ENCODE data around the gene CACNB1. TPM values are rescaled to one million over a fixed set of nuclear protein-coding genes. Genes with fewer than 3 reads are reported as not detected.

The CACNB1 gene
- total and polyA plus RNA-seq, 10 of the 15 experiments (the other 5 are each of a cell fraction or from before 2014, with no cell fraction given) = 0.06 to 15.6 (median 6.3) TPM

DNA sequence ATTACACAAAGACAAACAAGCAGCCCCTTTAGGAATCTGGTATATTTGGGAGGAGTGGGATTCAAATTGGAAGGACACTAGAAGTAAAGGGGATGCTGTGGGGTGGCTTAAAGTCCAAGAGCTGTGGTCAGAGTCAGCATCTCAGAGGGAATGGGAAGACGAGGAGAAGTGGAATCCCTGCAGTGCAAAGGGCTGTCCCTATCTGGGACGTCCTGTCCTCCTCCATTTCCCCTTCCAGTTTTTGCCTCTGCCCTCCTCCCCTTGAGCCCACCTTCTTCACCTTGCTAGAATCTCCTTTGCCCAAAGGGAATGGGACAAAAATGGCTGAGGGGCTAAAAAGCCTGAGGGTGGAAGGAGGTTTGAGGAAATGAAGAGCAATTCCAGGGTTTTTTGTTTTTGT, 41.8 kb downstream of the CACNB1 start:
- DNase-seq (ENCODE audit: low read depth, low spot score) (no peak), FAIRE-seq (no peak), ATAC-seq (no peak)
- ChIA-PET SMC1A (ENCODE audit: uncharacterized antibody, unreplicated experiment) (interaction anchor here (1.1 kb wide), 1 partner anchor 9 kb away, joined by 3 read pairs; no protein-coding TSS in a partner anchor), RAD21 (ENCODE audit: unreplicated experiment) (no interaction called here), POLR2A (interaction anchor here (1.5 kb wide), 1 partner anchor 171 kb away, joined by 6 read pairs; no protein-coding TSS in a partner anchor), CTCF (interaction anchor here (1.6 to 5.9 kb wide), 2 partner anchors 10 to 19 kb away, joined by 5 to 128 read pairs; partner anchors contain the start of gene ARL5C)
- H2AFZ ChIP-seq (ENCODE audit: control insufficient read depth, low read depth, low read length) = no peak overlapping the region
- no peaks in the 10 kb centered on the region for H4K20me1 ChIP-seq (ENCODE audit: control insufficient read depth, insufficient read depth)
- H3K4me1 ChIP-seq (ENCODE audit: control insufficient read depth, insufficient read depth, low read length) = peaks cover 8% of the 10 kb centered on the region
- in situ Hi-C loops (cut with MboI) (loop anchor here (10.0 kb wide), 1 partner anchor 401 kb away; the partner anchor contains the start of gene PSMB3), intact Hi-C loops (cut with micrococcal nuclease; ENCODE audit: unreplicated experiment) (no loop called here)
- no peaks in the 10 kb centered on the region for H3K79me2 ChIP-seq (ENCODE audit: control insufficient read depth, insufficient read depth, low read length)
- no peak overlapping the region for H3K4me3 ChIP-seq
- no peaks in the 10 kb centered on the region for H3K36me3 ChIP-seq (ENCODE audit: control insufficient read depth in 2 of 2, insufficient read depth in 2 of 2, low read length in 1 of 2)
- peaks cover 3% of the 10 kb centered on the region in 2 experiments; a peak in 3 of 4 replicates for H3K27me3 ChIP-seq (replicated peaks in 1 of 2; ENCODE audit: control insufficient read depth in 2 of 2, insufficient read depth in 2 of 2, low read length in 1 of 2)
- no TSS peak for BruUV-seq (replicated peaks)
- no peak overlapping the region for H3K4me2 ChIP-seq (ENCODE audit: control insufficient read depth, insufficient read depth)
- H3K27ac ChIP-seq (ENCODE audit: control insufficient read depth, insufficient read depth) = no peak overlapping the region
- WGBS (ENCODE audit: insufficient coverage, insufficient replicate concordance, low lambda C conversion rate, missing lambda C conversion rate) = 21% methylated on average over 2 of the region's 2 CpGs
- H3K9me3 ChIP-seq (replicated peaks; ENCODE audit: control insufficient read depth, insufficient read depth, low read length) = no peaks in the 10 kb centered on the region
- no peak overlapping the region for H3K9ac ChIP-seq (ENCODE audit: control insufficient read depth, insufficient read depth, low read length)
- no peak for TF ChIP-seq POLR2AphosphoS5 (IDR thresholded peaks at IDR 0.05; ENCODE audit: low read length)
- no peak for TF ChIP-seq MYC (IDR thresholded peaks at IDR 0.05; ENCODE audit: insufficient read depth, insufficient read length, insufficient replicate concordance, low read length, severe bottlenecking)
- no peak for TF ChIP-seq TAF1 (IDR thresholded peaks at IDR 0.05; ENCODE audit: borderline replicate concordance, low read depth, low read length)
- TF ChIP-seq ZNF622 (IDR thresholded peaks at IDR 0.05) = no peak
- no peak for TF ChIP-seq RELA (IDR thresholded peaks at IDR 0.05; ENCODE audit: borderline replicate concordance, partially characterized antibody)
- TF ChIP-seq, protein P1, sequence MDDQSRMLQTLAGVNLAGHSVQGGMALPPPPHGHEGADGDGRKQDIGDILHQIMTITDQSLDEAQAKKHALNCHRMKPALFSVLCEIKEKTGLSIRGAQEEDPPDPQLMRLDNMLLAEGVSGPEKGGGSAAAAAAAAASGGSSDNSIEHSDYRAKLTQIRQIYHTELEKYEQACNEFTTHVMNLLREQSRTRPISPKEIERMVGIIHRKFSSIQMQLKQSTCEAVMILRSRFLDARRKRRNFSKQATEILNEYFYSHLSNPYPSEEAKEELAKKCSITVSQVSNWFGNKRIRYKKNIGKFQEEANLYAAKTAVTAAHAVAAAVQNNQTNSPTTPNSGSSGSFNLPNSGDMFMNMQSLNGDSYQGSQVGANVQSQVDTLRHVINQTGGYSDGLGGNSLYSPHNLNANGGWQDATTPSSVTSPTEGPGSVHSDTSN (IDR thresholded peaks at IDR 0.05; ENCODE audit: insufficient replicate concordance, low read depth, low read length) = no peak
- TF ChIP-seq SMARCA5 (IDR thresholded peaks at IDR 0.05) = no peak
- no peak for TF ChIP-seq ZNF217 (IDR thresholded peaks at IDR 0.05)
- no peak for TF ChIP-seq BCL11A (IDR thresholded peaks at IDR 0.05; ENCODE audit: low read depth, low read length)
- TF ChIP-seq CEBPB (IDR thresholded peaks at IDR 0.05; ENCODE audit: borderline replicate concordance in 1 of 2, low read depth in 2 of 2, low read length in 2 of 2) = no peak
- TF ChIP-seq CBX3 (IDR thresholded peaks at IDR 0.05; ENCODE audit: borderline replicate concordance, low read depth) = no peak
- TF ChIP-seq, protein P2, sequence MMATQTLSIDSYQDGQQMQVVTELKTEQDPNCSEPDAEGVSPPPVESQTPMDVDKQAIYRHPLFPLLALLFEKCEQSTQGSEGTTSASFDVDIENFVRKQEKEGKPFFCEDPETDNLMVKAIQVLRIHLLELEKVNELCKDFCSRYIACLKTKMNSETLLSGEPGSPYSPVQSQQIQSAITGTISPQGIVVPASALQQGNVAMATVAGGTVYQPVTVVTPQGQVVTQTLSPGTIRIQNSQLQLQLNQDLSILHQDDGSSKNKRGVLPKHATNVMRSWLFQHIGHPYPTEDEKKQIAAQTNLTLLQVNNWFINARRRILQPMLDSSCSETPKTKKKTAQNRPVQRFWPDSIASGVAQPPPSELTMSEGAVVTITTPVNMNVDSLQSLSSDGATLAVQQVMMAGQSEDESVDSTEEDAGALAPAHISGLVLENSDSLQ (IDR thresholded peaks at IDR 0.05) = no peak
- TF ChIP-seq SIN3A (IDR thresholded peaks at IDR 0.05; ENCODE audit: low read depth, low read length) = no peak
- no peak for TF ChIP-seq SIX5 (IDR thresholded peaks at IDR 0.05; ENCODE audit: low read depth, low read length, severe bottlenecking)
- no peak for TF ChIP-seq HDAC6 (IDR thresholded peaks at IDR 0.05; ENCODE audit: unreplicated experiment)
- no peak for TF ChIP-seq RCOR1 (conservative IDR thresholded peaks at IDR 0.05; ENCODE audit: low read depth, low read length)
- no peak for TF ChIP-seq HCFC1 (IDR thresholded peaks at IDR 0.05; ENCODE audit: low read length)
- TF ChIP-seq MEF2B (IDR thresholded peaks at IDR 0.05; ENCODE audit: partially characterized antibody, poor library complexity, severe bottlenecking) = no peak
- TF ChIP-seq, protein P3, sequence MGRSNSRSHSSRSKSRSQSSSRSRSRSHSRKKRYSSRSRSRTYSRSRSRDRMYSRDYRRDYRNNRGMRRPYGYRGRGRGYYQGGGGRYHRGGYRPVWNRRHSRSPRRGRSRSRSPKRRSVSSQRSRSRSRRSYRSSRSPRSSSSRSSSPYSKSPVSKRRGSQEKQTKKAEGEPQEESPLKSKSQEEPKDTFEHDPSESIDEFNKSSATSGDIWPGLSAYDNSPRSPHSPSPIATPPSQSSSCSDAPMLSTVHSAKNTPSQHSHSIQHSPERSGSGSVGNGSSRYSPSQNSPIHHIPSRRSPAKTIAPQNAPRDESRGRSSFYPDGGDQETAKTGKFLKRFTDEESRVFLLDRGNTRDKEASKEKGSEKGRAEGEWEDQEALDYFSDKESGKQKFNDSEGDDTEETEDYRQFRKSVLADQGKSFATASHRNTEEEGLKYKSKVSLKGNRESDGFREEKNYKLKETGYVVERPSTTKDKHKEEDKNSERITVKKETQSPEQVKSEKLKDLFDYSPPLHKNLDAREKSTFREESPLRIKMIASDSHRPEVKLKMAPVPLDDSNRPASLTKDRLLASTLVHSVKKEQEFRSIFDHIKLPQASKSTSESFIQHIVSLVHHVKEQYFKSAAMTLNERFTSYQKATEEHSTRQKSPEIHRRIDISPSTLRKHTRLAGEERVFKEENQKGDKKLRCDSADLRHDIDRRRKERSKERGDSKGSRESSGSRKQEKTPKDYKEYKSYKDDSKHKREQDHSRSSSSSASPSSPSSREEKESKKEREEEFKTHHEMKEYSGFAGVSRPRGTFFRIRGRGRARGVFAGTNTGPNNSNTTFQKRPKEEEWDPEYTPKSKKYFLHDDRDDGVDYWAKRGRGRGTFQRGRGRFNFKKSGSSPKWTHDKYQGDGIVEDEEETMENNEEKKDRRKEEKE (IDR thresholded peaks at IDR 0.05) = no peak
